ENCODE results near the gene CPT1A. TPM values are rescaled to one million over a fixed set of nuclear protein-coding genes. Genes with fewer than 3 reads are reported as not detected.

CPT1A gene
- total and polyA plus RNA-seq, 7 donors: 8.6 to 29.2 (median 12.9) TPM

DNA sequence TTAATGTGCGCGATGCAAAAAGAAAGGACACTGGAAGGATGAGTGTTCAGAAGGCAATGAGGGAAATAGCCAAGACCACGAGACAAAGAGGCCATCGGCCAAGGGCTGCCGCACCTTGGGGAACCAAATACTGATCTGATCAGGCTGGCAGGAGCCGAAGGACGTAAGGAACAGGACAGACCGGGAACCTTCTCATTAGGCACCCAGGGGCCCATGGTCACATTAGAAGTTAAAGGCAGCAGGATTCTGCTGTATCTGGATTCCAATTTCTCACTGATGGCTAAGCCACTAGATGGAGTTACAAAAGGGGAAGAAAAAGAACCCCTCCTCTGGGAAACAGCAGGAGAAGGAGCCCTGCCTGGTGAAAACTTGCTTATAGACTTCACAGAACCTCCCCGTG, 28.8 kb upstream of the CPT1A start:
- ATAC-seq: peak in 2 of 4 donors; percentile 32 to 34
- WGBS, 3 donors: 43 to 65% (median 45%) methylated on average over 9 of the region's 9 CpGs
- no peak overlapping the region for H3K27ac ChIP-seq

DNA sequence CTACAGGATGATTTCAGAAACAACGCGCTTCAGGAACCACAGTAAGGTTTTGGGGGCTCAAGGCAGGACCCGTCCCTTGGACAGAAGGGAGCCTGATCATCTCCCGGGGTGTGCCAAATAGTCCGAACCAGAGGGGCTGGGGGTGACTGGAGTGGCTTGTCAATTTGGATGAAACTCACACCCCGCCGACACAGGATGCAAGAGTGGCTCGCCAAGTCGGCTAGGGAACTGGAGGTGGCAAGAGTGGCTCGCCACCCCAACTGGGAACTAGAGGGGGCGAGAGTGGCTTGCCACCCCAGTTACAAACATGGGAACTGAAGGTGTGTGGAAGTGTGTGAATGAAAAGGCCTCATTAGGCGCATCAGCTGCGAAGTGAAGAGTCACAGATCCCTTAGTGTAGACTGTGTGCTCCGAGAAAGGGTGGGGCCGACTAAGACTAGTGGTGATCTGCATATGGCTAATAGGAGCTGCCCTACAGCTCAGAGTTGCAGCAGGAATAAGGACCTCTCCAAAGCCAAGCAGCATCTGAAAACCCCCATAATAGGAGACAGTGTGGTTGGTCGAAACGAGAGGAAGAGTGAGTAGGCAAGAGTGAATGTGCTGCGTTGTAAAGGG, 26.6 kb upstream of the CPT1A start:
- H3K4me1 ChIP-seq: no peaks in the 10 kb centered on the region
- intact Hi-C loops (cut with DNase I): no loop called here
- no peak overlapping the region for H3K4me3 ChIP-seq
- no peaks in the 10 kb centered on the region for H3K36me3 ChIP-seq (ENCODE audit: insufficient read depth in 1 of 2, low read depth in 1 of 2)
- TF ChIP-seq, protein P1, sequence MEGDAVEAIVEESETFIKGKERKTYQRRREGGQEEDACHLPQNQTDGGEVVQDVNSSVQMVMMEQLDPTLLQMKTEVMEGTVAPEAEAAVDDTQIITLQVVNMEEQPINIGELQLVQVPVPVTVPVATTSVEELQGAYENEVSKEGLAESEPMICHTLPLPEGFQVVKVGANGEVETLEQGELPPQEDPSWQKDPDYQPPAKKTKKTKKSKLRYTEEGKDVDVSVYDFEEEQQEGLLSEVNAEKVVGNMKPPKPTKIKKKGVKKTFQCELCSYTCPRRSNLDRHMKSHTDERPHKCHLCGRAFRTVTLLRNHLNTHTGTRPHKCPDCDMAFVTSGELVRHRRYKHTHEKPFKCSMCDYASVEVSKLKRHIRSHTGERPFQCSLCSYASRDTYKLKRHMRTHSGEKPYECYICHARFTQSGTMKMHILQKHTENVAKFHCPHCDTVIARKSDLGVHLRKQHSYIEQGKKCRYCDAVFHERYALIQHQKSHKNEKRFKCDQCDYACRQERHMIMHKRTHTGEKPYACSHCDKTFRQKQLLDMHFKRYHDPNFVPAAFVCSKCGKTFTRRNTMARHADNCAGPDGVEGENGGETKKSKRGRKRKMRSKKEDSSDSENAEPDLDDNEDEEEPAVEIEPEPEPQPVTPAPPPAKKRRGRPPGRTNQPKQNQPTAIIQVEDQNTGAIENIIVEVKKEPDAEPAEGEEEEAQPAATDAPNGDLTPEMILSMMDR (IDR thresholded peaks at IDR 0.05): no peak
- WGBS, 3 donors: 93 to 96% (median 93%) methylated on average over 18 of the region's 18 CpGs
- DNase-seq (no peak), ATAC-seq (no peak)
- H3K27ac ChIP-seq: no peak overlapping the region
- no peaks in the 10 kb centered on the region for H3K9me3 ChIP-seq
- peaks cover 0 to 2% (median 0%) of the 10 kb centered on the region in 3 donors for H3K27me3 ChIP-seq (ENCODE audit: insufficient read depth in 3 of 3, low read length in 2 of 3)

More for the DNA sequence above, 28.8 kb upstream of the CPT1A start:
- Histone ChIP-seq H3K27me3 (ENCODE audit: insufficient read depth in 3 of 3, low read length in 2 of 3) (peaks cover 0 to 2% (median 0%) of the 10 kb centered on the region in 3 donors), H3K36me3 (ENCODE audit: insufficient read depth in 1 of 2, low read depth in 1 of 2) (no peaks in the 10 kb centered on the region), H3K4me3 (peak overlapping the region; percentile 66), H3K4me1 (no peaks in the 10 kb centered on the region), H3K9me3 (no peaks in the 10 kb centered on the region)
- TF ChIP-seq, protein P1 (IDR thresholded peaks at IDR 0.05): no peak
- intact Hi-C loops (cut with DNase I): no loop called here
- no peak for DNase-seq

DNA sequence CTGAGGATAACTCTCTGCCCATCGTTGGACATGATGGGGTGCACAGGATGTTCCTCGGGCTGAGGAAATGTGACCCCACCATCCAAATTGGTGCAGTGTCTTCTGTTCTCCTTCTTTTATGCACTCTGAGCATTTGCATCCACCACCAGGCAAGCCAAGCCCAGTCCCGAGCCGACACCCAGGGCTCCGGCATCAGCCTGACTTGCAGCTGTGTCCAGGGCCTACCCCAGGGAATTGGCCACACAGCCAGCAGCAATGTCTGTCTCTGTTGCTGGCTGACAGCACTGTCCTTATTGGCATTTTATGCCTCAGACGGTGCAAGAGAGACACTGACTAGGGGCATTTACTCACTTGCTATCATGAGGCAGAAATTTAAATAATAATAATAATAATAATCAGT, 25.4 kb upstream of the CPT1A start:
- TF ChIP-seq, protein P1 (IDR thresholded peaks at IDR 0.05): no peak
- Histone ChIP-seq H3K9me3 (no peaks in the 10 kb centered on the region), H3K4me1 (no peaks in the 10 kb centered on the region), H3K36me3 (ENCODE audit: insufficient read depth in 1 of 2, low read depth in 1 of 2) (no peaks in the 10 kb centered on the region), H3K27me3 (ENCODE audit: insufficient read depth in 3 of 3, low read length in 2 of 3) (peaks cover 0 to 2% (median 0%) of the 10 kb centered on the region in 3 donors), H3K4me3 (no peak overlapping the region), H3K27ac (no peak overlapping the region)
- intact Hi-C loops (cut with DNase I): no loop called here
- WGBS, 3 donors: 45 to 71% (median 49%) methylated on average over 6 of the region's 6 CpGs
- ATAC-seq (no peak), DNase-seq (no peak)

DNA sequence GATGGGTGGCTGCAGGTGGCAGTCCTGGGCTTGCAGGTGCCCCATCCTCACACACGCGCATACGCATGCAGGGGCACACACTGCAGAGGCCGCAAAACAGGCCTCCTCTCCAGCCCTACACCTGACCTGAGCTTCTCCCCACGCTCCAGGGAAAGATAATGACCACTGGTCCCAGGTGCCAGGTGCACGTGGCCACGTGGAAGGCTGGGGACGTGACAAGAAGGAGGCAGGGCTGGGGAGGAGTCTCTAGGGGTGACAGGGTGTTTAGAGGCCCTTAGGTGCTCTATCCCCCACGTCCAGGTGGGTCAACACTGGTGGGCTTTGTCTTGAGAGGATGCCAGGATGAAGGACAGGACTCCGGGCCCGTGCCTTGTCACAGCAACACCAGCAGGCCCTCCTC, 23.5 kb upstream of the CPT1A start:
- Histone ChIP-seq H3K36me3 (ENCODE audit: insufficient read depth in 1 of 2, low read depth in 1 of 2) (no peaks in the 10 kb centered on the region), H3K27me3 (ENCODE audit: insufficient read depth in 3 of 3, low read length in 2 of 3) (peaks cover 0 to 2% (median 0%) of the 10 kb centered on the region in 3 donors), H3K27ac (no peak overlapping the region), H3K4me1 (no peaks in the 10 kb centered on the region), H3K9me3 (no peaks in the 10 kb centered on the region), H3K4me3 (no peak overlapping the region)
- WGBS, 3 donors: 90 to 92% (median 91%) methylated on average over 11 of the region's 11 CpGs
- ATAC-seq (no peak), DNase-seq (no peak)
- TF ChIP-seq, protein P1 (IDR thresholded peaks at IDR 0.05): no peak
- intact Hi-C loops (cut with DNase I): no loop called here
